GM20000 (cell line): ENCODE results near the gene TFR2.

Source experiments
- DNase-seq: peaks from one replicate; pipeline ENCODE4 v3.0.0; 2012; ENCODE audit warnings: low spot score
- CTCF ChIP-seq: IDR thresholded peaks from 2 replicates; pipeline ENCODE4 v1.5.1; 2012; ENCODE audit warnings: mild to moderate bottlenecking, control low read depth; ENCODE audit errors: extremely low read depth, missing control alignments

Gene TFR2

GRCh38 chr7:100655908-100656674, 14.7 kb upstream of the TFR2 start, which contains the start of gene ACTL6B:
ACTL6B (minus strand) TSS chr7:100656448; CDS start chr7:100656354, 94 bp downstream.
- DNase-seq, result peak; percentile 68
- TF ChIP-seq CTCF, result no peak

GRCh38 chr7:100654908-100655831, 13.8 kb upstream of the TFR2 start:
- no peak for DNase-seq

DNA sequence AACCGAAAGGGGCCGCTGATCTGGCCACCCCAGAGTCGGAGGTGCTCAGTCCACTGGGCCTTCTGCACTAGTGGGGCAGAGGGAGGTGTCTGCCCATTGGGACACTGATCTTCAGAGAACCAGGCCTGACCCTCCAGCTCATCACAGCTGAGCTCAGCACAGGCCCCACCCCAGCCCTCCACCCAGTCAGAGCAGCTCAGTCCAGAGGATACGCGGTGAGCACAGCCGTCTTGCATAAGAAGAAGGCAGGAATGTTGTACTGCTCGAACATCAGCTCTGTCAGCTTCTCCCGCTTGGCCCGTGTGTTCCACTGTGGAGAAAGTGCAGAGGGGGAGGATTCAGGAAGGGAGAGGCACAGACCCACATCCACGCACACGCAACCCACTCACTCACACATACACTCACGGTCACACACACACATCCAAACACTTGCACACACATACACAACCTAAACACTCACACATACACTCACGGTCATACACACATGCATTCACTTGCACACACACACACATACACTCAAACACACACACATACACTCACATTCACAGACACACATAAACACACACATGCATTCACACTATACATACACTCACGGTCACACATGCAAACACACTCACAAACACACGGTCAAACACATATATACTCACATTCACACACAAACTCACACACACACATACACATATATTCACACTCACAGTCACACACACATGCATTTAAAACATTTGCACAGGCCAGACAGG, 8.6 kb upstream of the TFR2 start:
- TF ChIP-seq CTCF, result no peak
- no peak for DNase-seq

More at GRCh38 chr7:100654908-100655831, 13.8 kb upstream of the TFR2 start:
- TF ChIP-seq CTCF, result no peak

DNA sequence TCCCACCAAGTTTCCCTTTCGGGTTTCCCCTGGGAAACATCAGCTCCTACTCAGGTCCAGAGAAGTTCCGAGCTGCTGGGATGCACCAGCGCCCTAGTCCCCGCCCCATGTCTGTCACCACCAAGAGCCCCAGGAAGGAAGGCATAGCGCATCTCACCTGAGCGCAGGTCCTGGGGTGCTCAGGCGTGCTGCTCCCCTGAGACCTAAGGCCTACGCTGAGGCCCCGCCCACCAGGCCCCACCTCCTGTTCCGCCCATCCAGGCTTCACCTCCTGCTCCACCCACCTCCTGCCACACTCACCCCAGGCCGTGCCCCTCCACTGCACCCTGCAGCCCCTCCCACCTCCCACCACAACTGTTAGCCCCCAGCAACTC, 1.2 kb upstream of the TFR2 start:
- peak; percentile 82 for DNase-seq
- TF ChIP-seq CTCF, result no peak

DNA sequence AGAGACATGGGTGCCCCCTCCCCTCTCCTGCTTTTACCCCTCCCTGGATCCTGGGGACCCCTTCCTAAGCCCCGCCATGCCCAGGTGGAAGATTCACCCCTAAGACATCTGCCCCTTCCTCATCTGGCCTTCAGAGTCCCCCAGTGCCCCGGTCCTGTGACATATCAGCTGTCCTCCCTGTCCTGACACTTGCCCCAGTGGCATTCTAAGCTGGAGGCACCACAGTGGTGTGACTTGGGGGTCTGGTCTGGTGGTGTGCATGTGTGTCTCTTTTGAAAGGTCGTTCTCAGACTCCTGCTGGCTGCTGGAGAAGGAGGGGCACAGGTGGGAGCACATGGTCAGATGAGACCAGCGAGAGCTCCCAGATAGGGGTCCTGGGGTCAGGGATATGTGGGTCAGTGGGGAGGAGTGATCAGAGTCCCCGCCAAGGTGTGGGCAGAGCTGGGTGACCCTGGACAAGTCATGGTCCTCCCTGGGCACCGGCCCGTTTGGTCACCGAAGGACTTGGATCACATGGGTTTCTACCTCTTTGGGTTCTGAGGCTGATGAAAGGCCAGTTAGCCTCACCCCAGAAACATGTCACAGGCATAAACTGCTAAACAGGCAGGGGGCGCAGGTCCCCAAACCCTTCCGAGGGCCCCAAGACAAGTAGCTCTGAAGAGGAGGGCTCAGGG, 645 bp upstream of the TFR2 start:
- DNase-seq, result no peak
- TF ChIP-seq CTCF, result no peak

- DNase-seq, result no peak
Measured at GRCh38 chr7:100640517-100641440, 573 bp downstream of the TFR2 start.

More at GRCh38 chr7:100640517-100641440, 573 bp downstream of the TFR2 start:
- no peak for TF ChIP-seq CTCF
